Tibial nerve (tissue), 4 donors: ENCODE measurements around the gene PCBP3. TPM values are rescaled to one million over a fixed set of nuclear protein-coding genes. Genes with fewer than 3 reads are reported as not detected.

ENCODE experiments used
- DNase-seq, 2 donors: peaks; one replicate each; pipeline ENCODE4 v3.0.0-alpha.2; 2019; ENCODE audit warnings: low spot score in 2 of 2
- H3K27ac ChIP-seq, 4 donors: fragments of 200-600 bp; sonication (generic) in 3 of 4; one replicate each; pipeline ENCODE4 v1.5.1; 2017 to 2019; ENCODE audit warnings: mild to moderate bottlenecking in 1 of 4
- H3K27me3 ChIP-seq, 2 donors: fragments of 200-600 bp; sonication (generic) in 1 of 2; one replicate each; pipeline versions ENCODE4 v1.5.1 to v1.6.0; 2017 to 2019
- H3K36me3 ChIP-seq, 3 donors: fragments of 200-600 bp; sonication (generic); one replicate each; pipeline ENCODE4 v1.5.1; 2018 to 2019
- H3K4me1 ChIP-seq, 4 donors: fragments of 200-600 bp; sonication (generic) in 3 of 4; one replicate each; pipeline ENCODE4 v1.5.1; 2017 to 2019
- H3K4me3 ChIP-seq, 4 donors: fragments of 200-600 bp; sonication (generic) in 3 of 4; one replicate each; pipeline ENCODE4 v1.5.1; 2017 to 2019; ENCODE audit warnings: mild to moderate bottlenecking in 1 of 4, moderate library complexity in 1 of 4
- H3K9me3 ChIP-seq, 4 donors: fragments of 200-600 bp; sonication (generic) in 3 of 4; one replicate each; pipeline ENCODE4 v1.5.1; 2017 to 2019
- CTCF ChIP-seq, 5 experiments: fragments of 200-600 bp in 3 of 5; fragments of 450-650 bp in 2 of 5; sonication (generic) in 3 of 5; IDR thresholded peaks; one replicate each; pipeline ENCODE4 v1.5.1; 2016 to 2019; ENCODE audit warnings: antibody characterized with exemption in 5 of 5, mild to moderate bottlenecking in 3 of 5, moderate library complexity in 2 of 5
- EP300 ChIP-seq, 2 donors: sonication (generic); formaldehyde crosslinking; IDR thresholded peaks; one replicate each; pipeline ENCODE4 v1.6.1; 2017; ENCODE audit warnings: antibody characterized with exemption in 2 of 2, mild to moderate bottlenecking in 1 of 2
- POLR2A ChIP-seq, 2 donors: fragments of 450-650 bp; IDR thresholded peaks; one replicate each; pipeline ENCODE4 v1.6.1; 2017; ENCODE audit warnings: antibody characterized with exemption in 2 of 2, mild to moderate bottlenecking in 2 of 2, moderate library complexity in 2 of 2
- WGBS, 2 donors: methylation state at CpG; one replicate each; pipeline ENCODE4 v1.1.5; 2018; 5-methylcytosine and 5-hydroxymethylcytosine counted together
- total RNA-seq, 4 donors: library from RNA; depleted of rRNA; stranded (reverse); fragments of >200 nt; gene quantifications; one replicate each; pipeline ENCODE4 v1.1.0, GENCODE V29; 2016

PCBP3 gene
- total RNA-seq, 4 donors from 2014 or later, result 4.2 to 13.4 (median 9.6) TPM

- Histone ChIP-seq H3K4me1 (no peaks in the 10 kb centered on the region), H3K27me3 (no peaks in the 10 kb centered on the region), H3K9me3 (peaks cover 0 to 33% (median 0%) of the 10 kb centered on the region in 4 donors), H3K36me3 (peaks cover 0 to 56% (median 0%) of the 10 kb centered on the region in 3 donors), H3K27ac (no peak overlapping the region), H3K4me3 (no peak overlapping the region)
- DNase-seq, result no peak
- no peak for TF ChIP-seq EP300 (IDR thresholded peaks at IDR 0.05)
- no peak for TF ChIP-seq CTCF (IDR thresholded peaks at IDR 0.05)
- no peak for TF ChIP-seq POLR2A (IDR thresholded peaks at IDR 0.05)
- 86 to 90% methylated on average over 16 of the region's 17 CpGs for WGBS, 2 donors
Measured at GRCh38 chr21:45938811-45939520, 295.4 kb downstream of the PCBP3 start.

GRCh38 chr21:45939521-45940045 lies 296.1 kb downstream of the PCBP3 start:
- Histone ChIP-seq H3K9me3 (peaks cover 0 to 27% (median 0%) of the 10 kb centered on the region in 4 donors), H3K36me3 (peaks cover 0 to 50% (median 0%) of the 10 kb centered on the region in 3 donors), H3K27me3 (no peaks in the 10 kb centered on the region), H3K4me1 (no peaks in the 10 kb centered on the region), H3K4me3 (no peak overlapping the region), H3K27ac (no peak overlapping the region)
- TF ChIP-seq EP300 (IDR thresholded peaks at IDR 0.05) (no peak), CTCF (IDR thresholded peaks at IDR 0.05) (no peak), POLR2A (IDR thresholded peaks at IDR 0.05) (no peak)
- DNase-seq, result no peak
- WGBS, 2 donors, result 76 to 99% methylated on average over 4 to 15 of the region's 15 CpGs

- Histone ChIP-seq H3K9me3 (peaks cover 0 to 22% (median 0%) of the 10 kb centered on the region in 4 donors), H3K4me1 (no peaks in the 10 kb centered on the region), H3K36me3 (peaks cover 0 to 45% (median 0%) of the 10 kb centered on the region in 3 donors), H3K27me3 (no peaks in the 10 kb centered on the region), H3K27ac (no peak overlapping the region), H3K4me3 (no peak overlapping the region)
- WGBS, 2 donors, result 92 to 93% methylated on average over 20 of the region's 20 CpGs
- TF ChIP-seq CTCF (IDR thresholded peaks at IDR 0.05), result no peak
- no peak for TF ChIP-seq EP300 (IDR thresholded peaks at IDR 0.05)
- no peak for TF ChIP-seq POLR2A (IDR thresholded peaks at IDR 0.05)
- no peak for DNase-seq
Measured at GRCh38 chr21:45940091-45940490, 296.6 kb downstream of the PCBP3 start.

- Histone ChIP-seq H3K36me3 (peaks cover 0 to 38% (median 0%) of the 10 kb centered on the region in 3 donors), H3K27me3 (no peaks in the 10 kb centered on the region), H3K4me1 (no peaks in the 10 kb centered on the region), H3K9me3 (peaks cover 0 to 15% (median 0%) of the 10 kb centered on the region in 4 donors), H3K4me3 (no peak overlapping the region), H3K27ac (no peak overlapping the region)
- WGBS, 2 donors, result 92 to 95% methylated on average over 19 of the region's 23 CpGs
- TF ChIP-seq EP300 (IDR thresholded peaks at IDR 0.05), result no peak
- no peak for TF ChIP-seq POLR2A (IDR thresholded peaks at IDR 0.05)
- no peak for TF ChIP-seq CTCF (IDR thresholded peaks at IDR 0.05)
- no peak for DNase-seq
Measured at GRCh38 chr21:45940621-45941337, 297.3 kb downstream of the PCBP3 start.

- no peak overlapping the region for H3K4me3 ChIP-seq
- WGBS, 2 donors, result 83 to 89% methylated on average over 14 of the region's 14 CpGs
Measured at GRCh38 chr21:45941338-45941710, 297.8 kb downstream of the PCBP3 start.

More at GRCh38 chr21:45941338-45941710, 297.8 kb downstream of the PCBP3 start:
- no peaks in the 10 kb centered on the region for H3K4me1 ChIP-seq
- H3K36me3 ChIP-seq, result peaks cover 0 to 32% (median 0%) of the 10 kb centered on the region in 3 donors
- H3K27ac ChIP-seq, result no peak overlapping the region
- H3K27me3 ChIP-seq, result no peaks in the 10 kb centered on the region
- TF ChIP-seq CTCF (IDR thresholded peaks at IDR 0.05) (no peak), EP300 (IDR thresholded peaks at IDR 0.05) (no peak), POLR2A (IDR thresholded peaks at IDR 0.05) (no peak)
- no peak for DNase-seq
- H3K9me3 ChIP-seq, result peaks cover 0 to 10% (median 0%) of the 10 kb centered on the region in 4 donors
